ENCODE results near the gene RBM39. TPM values are rescaled to one million over a fixed set of nuclear protein-coding genes. Genes with fewer than 3 reads are reported as not detected.

The RBM39 gene
- total and polyA plus RNA-seq, 3 experiments from 2014 or later = 157 to 352 (median 349) TPM

DNA sequence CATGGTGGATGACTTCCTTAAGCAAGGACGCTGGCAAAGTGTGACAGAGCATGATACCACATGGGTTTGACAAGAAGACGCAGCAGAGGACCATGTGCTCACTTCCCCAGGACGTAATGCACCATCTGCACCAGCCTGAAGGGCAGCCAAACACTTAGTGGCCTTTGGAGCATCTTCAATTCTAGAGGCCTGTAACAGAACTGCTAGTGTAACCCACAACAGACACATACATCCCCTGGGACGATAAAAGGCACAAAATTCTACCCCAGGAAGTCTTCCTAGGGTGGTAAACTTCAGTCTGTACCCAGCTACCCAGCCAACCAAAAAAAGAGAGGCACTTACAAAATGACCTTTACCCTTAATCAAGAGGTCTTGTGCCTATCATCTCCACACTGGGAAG, 68.2 kb downstream of the RBM39 start:
- ChIA-PET CTCF (no interaction called here), POLR2A (no interaction called here)
- Histone ChIP-seq H3K4me3 (ENCODE audit: low read length) (no peak overlapping the region), H3K27ac (ENCODE audit: low read depth, low read length) (no peak overlapping the region), H3K36me3 (ENCODE audit: insufficient read depth, low read length) (peaks cover 49% of the 10 kb centered on the region), H3K27me3 (ENCODE audit: insufficient read depth, low read length, poor library complexity, severe bottlenecking) (no peaks in the 10 kb centered on the region), H3K4me1 (ENCODE audit: insufficient read depth, low read length) (no peaks in the 10 kb centered on the region), H3K9me3 (ENCODE audit: low read length) (no peaks in the 10 kb centered on the region)
- no peak for DNase-seq
- H3K36me3 Mint-ChIP-seq = peaks cover 20 to 67% (median 23%) of the 10 kb centered on the region in 3 donors
- peak overlapping the region in 1 of 8 donors; percentile 38 for H3K27ac Mint-ChIP-seq
- peaks cover 0 to 1% of the 10 kb centered on the region in 2 donors for H3K27me3 Mint-ChIP-seq
- H3K9me3 Mint-ChIP-seq = no peaks in the 10 kb centered on the region
- H3K4me1 Mint-ChIP-seq = no peaks in the 10 kb centered on the region
- no peak overlapping the region for H3K4me3 Mint-ChIP-seq

GRCh38 chr20:35669681-35670080, 72.4 kb downstream of the RBM39 start:
- Mint-ChIP-seq H3K4me3 (no peak overlapping the region), H3K36me3 (peaks cover 20 to 59% (median 25%) of the 10 kb centered on the region in 3 donors), H3K4me1 (peaks cover 4% of the 10 kb centered on the region in 3 donors), H3K9me3 (no peaks in the 10 kb centered on the region), H3K27ac (peak overlapping the region in 3 of 8 donors; percentile 32 to 72 (median 64)), H3K27me3 (no peaks in the 10 kb centered on the region)
- DNase-seq = no peak
- Histone ChIP-seq H3K9me3 (ENCODE audit: low read length) (no peaks in the 10 kb centered on the region), H3K4me3 (ENCODE audit: low read length) (no peak overlapping the region), H3K4me1 (ENCODE audit: insufficient read depth, low read length) (no peaks in the 10 kb centered on the region), H3K36me3 (ENCODE audit: insufficient read depth, low read length) (peaks cover 52% of the 10 kb centered on the region), H3K27me3 (ENCODE audit: insufficient read depth, low read length, poor library complexity, severe bottlenecking) (no peaks in the 10 kb centered on the region), H3K27ac (ENCODE audit: low read depth, low read length) (no peak overlapping the region)
- CTCF ChIA-PET = interaction anchor here (1.2 to 1.3 kb wide), 2 partner anchors 50 to 68 kb away, joined by 3 read pairs; no protein-coding TSS in a partner anchor
- POLR2A ChIA-PET = no interaction called here

DNA sequence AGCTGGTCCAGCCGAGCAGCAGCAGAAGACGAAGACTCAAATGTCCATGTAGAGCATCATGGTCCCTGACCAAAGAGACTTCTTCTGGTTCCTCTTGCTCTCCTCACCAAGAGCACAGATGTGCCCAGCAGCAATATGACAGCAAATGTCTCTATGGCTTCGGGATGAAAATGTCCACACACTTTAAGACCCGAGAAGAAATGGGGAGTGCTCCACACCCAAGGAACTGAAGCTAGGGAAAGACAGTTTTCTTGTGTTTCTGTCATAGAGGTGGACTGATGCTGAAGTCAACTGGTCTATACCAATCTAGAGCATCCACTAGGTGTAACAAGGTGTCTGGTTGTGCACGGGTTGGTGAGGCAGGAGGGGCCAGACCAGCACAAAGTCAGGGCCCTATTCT, 72.8 kb downstream of the RBM39 start:
- peak overlapping the region in 2 of 8 donors; percentile 36 to 72 for H3K27ac Mint-ChIP-seq
- CTCF ChIA-PET = interaction anchor here (1.3 kb wide), 1 partner anchor 50 kb away, joined by 3 read pairs; no protein-coding TSS in a partner anchor
- H3K9me3 Mint-ChIP-seq = no peaks in the 10 kb centered on the region
- peaks cover 4 to 5% (median 4%) of the 10 kb centered on the region in 3 donors for H3K4me1 Mint-ChIP-seq
- DNase-seq = no peak
- Histone ChIP-seq H3K36me3 (ENCODE audit: insufficient read depth, low read length) (peaks cover 48% of the 10 kb centered on the region), H3K4me1 (ENCODE audit: insufficient read depth, low read length) (no peaks in the 10 kb centered on the region), H3K27ac (ENCODE audit: low read depth, low read length) (no peak overlapping the region), H3K4me3 (ENCODE audit: low read length) (no peak overlapping the region), H3K27me3 (ENCODE audit: insufficient read depth, low read length, poor library complexity, severe bottlenecking) (no peaks in the 10 kb centered on the region), H3K9me3 (ENCODE audit: low read length) (no peaks in the 10 kb centered on the region)
- no peak overlapping the region for H3K4me3 Mint-ChIP-seq
- no peaks in the 10 kb centered on the region for H3K27me3 Mint-ChIP-seq
- POLR2A ChIA-PET = no interaction called here
- H3K36me3 Mint-ChIP-seq = peaks cover 20 to 59% (median 25%) of the 10 kb centered on the region in 3 donors

- ChIA-PET CTCF (interaction anchor here (0.8 to 1.1 kb wide), 2 partner anchors 46 to 210 kb away, joined by 3 to 4 read pairs; partner anchors contain the start of gene CEP250), POLR2A (interaction anchor here (0.5 to 2.6 kb wide), 4 partner anchors 14 to 175 kb away, joined by 3 to 28 read pairs (median 4); partner anchors contain the start of gene RBM39)
- Histone ChIP-seq H3K9me3 (ENCODE audit: low read length) (no peaks in the 10 kb centered on the region), H3K27me3 (ENCODE audit: insufficient read depth, low read length, poor library complexity, severe bottlenecking) (no peaks in the 10 kb centered on the region), H3K4me3 (ENCODE audit: low read length) (no peak overlapping the region), H3K27ac (ENCODE audit: low read depth, low read length) (no peak overlapping the region), H3K4me1 (ENCODE audit: insufficient read depth, low read length) (peaks cover 29% of the 10 kb centered on the region), H3K36me3 (ENCODE audit: insufficient read depth, low read length) (peaks cover 26% of the 10 kb centered on the region)
- Mint-ChIP-seq H3K27ac (peak overlapping the region in 4 of 8 donors; percentile 38 to 63 (median 50)), H3K27me3 (no peaks in the 10 kb centered on the region), H3K4me1 (peaks cover 35 to 36% (median 36%) of the 10 kb centered on the region in 3 donors), H3K4me3 (peak overlapping the region in 4 of 7 donors; percentile 29 to 54 (median 42)), H3K36me3 (peaks cover 10 to 46% (median 15%) of the 10 kb centered on the region in 3 donors), H3K9me3 (no peaks in the 10 kb centered on the region)
- no peak for DNase-seq
Observed at GRCh38 chr20:35665949-35666288, 76.1 kb downstream of the RBM39 start.

GRCh38 chr20:35664466-35665206, 77.4 kb downstream of the RBM39 start, which contains the start of the genes CPNE1 and RBM12:
CPNE1 (minus strand) TSS chr20:35664900; CDS start chr20:35632923, 31,977 bp downstream.
RBM12 (minus strand) TSS chr20:35664900; CDS start chr20:35655322, 9,578 bp downstream.
- Mint-ChIP-seq H3K36me3 (peaks cover 0 to 33% (median 10%) of the 10 kb centered on the region in 3 donors), H3K27ac (peak within 1 kb of the TSS; percentile 94 to 100 (median 99)), H3K9me3 (no peaks in the 10 kb centered on the region), H3K4me1 (peaks cover 47 to 49% (median 49%) of the 10 kb centered on the region in 3 donors), H3K27me3 (no peaks in the 10 kb centered on the region), H3K4me3 (peak within 1 kb of the TSS; percentile 86 to 98 (median 96))
- Histone ChIP-seq H3K4me1 (ENCODE audit: insufficient read depth, low read length) (peaks cover 42% of the 10 kb centered on the region), H3K36me3 (ENCODE audit: insufficient read depth, low read length) (peaks cover 13% of the 10 kb centered on the region), H3K4me3 (ENCODE audit: low read length) (peak within 1 kb of the TSS; percentile 95), H3K9me3 (ENCODE audit: low read length) (no peaks in the 10 kb centered on the region), H3K27me3 (ENCODE audit: insufficient read depth, low read length, poor library complexity, severe bottlenecking) (no peaks in the 10 kb centered on the region), H3K27ac (ENCODE audit: low read depth, low read length) (peak within 1 kb of the TSS; percentile 98)
- ChIA-PET CTCF (interaction anchor here (1.0 to 2.1 kb wide), 8 partner anchors 43 to 289 kb away, joined by 3 to 8 read pairs (median 4); partner anchors contain the start of genes RBM39 and SPAG4), POLR2A (interaction anchor here (0.5 to 2.8 kb wide), 17 partner anchors 10 to 1253 kb away, joined by 3 to 57 read pairs (median 4); partner anchors contain the start of genes ACSS2, ERGIC3, NFS1 and PHF20)
- peak; percentile 88 to 96 (median 93) for DNase-seq

- peaks cover 5% of the 10 kb centered on the region for H3K36me3 ChIP-seq (ENCODE audit: insufficient read depth, low read length)
- H3K4me3 ChIP-seq (ENCODE audit: low read length) = peak overlapping the region; percentile 95
- POLR2A ChIA-PET = interaction anchor here (0.5 to 2.8 kb wide), 15 partner anchors 9 to 803 kb away, joined by 3 to 57 read pairs (median 4); partner anchors contain the start of genes ACSS2, ERGIC3, NFS1 and PHF20
- no peaks in the 10 kb centered on the region for H3K27me3 ChIP-seq (ENCODE audit: insufficient read depth, low read length, poor library complexity, severe bottlenecking)
- Mint-ChIP-seq H3K4me3 (peak overlapping the region; percentile 86 to 98 (median 96)), H3K27ac (peak overlapping the region; percentile 94 to 100 (median 99)), H3K36me3 (peaks cover 0 to 26% (median 5%) of the 10 kb centered on the region in 3 donors), H3K27me3 (no peaks in the 10 kb centered on the region), H3K9me3 (no peaks in the 10 kb centered on the region), H3K4me1 (peaks cover 55 to 58% (median 57%) of the 10 kb centered on the region in 3 donors)
- CTCF ChIA-PET = interaction anchor here (0.6 to 2.1 kb wide), 10 partner anchors 43 to 290 kb away, joined by 3 to 8 read pairs (median 4); partner anchors contain the start of genes RBM39 and SPAG4
- peaks cover 50% of the 10 kb centered on the region for H3K4me1 ChIP-seq (ENCODE audit: insufficient read depth, low read length)
- H3K9me3 ChIP-seq (ENCODE audit: low read length) = no peaks in the 10 kb centered on the region
- peak overlapping the region; percentile 98 for H3K27ac ChIP-seq (ENCODE audit: low read depth, low read length)
- DNase-seq = peak; percentile 56 to 84 (median 75)
Observed at GRCh38 chr20:35663516-35664465, 78.3 kb downstream of the RBM39 start.

DNA sequence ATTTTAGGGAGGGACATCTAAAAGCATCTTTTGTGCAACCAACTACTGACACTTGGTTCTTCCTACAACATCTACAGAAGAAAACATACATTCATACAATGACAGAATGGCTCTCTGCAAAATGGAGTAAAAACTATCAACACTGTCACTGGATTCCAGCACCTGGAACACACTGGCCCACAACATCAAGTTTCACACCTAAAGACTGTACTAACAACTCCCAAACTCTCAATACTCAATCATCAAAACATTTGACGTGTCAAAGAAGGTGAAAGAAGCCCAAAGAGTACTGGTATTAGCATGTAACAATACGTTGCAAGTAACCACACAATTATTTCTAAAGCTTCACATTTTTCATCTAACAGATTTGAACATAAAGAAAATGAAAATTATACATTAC, 79.5 kb downstream of the RBM39 start:
- H3K27ac ChIP-seq (ENCODE audit: low read depth, low read length) = no peak overlapping the region

More for the DNA sequence above, 79.5 kb downstream of the RBM39 start:
- H3K36me3 ChIP-seq (ENCODE audit: insufficient read depth, low read length) = no peaks in the 10 kb centered on the region
- H3K27me3 ChIP-seq (ENCODE audit: insufficient read depth, low read length, poor library complexity, severe bottlenecking) = no peaks in the 10 kb centered on the region
- no peak for DNase-seq
- no peaks in the 10 kb centered on the region for H3K9me3 ChIP-seq (ENCODE audit: low read length)
- peaks cover 62 to 67% (median 66%) of the 10 kb centered on the region in 3 donors for H3K4me1 Mint-ChIP-seq
- peaks cover 0 to 24% (median 0%) of the 10 kb centered on the region in 3 donors for H3K36me3 Mint-ChIP-seq
- peak overlapping the region; percentile 95 for H3K4me3 ChIP-seq (ENCODE audit: low read length)
- H3K4me3 Mint-ChIP-seq = peak overlapping the region; percentile 86 to 98 (median 96)
- CTCF ChIA-PET = interaction anchor here (1.2 to 1.9 kb wide), 2 partner anchors 45 to 58 kb away, joined by 3 to 7 read pairs; no protein-coding TSS in a partner anchor
- POLR2A ChIA-PET = interaction anchor here (1.7 to 2.8 kb wide), 2 partner anchors 37 to 45 kb away, joined by 8 to 57 read pairs; partner anchors contain the start of genes NFS1, ROMO1 and SPAG4
- no peaks in the 10 kb centered on the region for H3K9me3 Mint-ChIP-seq
- peaks cover 60% of the 10 kb centered on the region for H3K4me1 ChIP-seq (ENCODE audit: insufficient read depth, low read length)
- no peaks in the 10 kb centered on the region for H3K27me3 Mint-ChIP-seq
- peak overlapping the region; percentile 90 to 100 (median 99) for H3K27ac Mint-ChIP-seq
